DND-41 (cell line): Measurements from ENCODE around the gene CCBE1.

ENCODE experiments used
- CTCF ChIP-seq: IDR thresholded peaks from 2 replicates; pipeline ENCODE4 v1.5.1; 2012; ENCODE audit warnings: borderline replicate concordance, low read length, moderate library complexity, mild to moderate bottlenecking; ENCODE audit not compliant: poor library complexity, severe bottlenecking; ENCODE audit errors: extremely low read depth
- EZH2 ChIP-seq: IDR thresholded peaks from 3 replicates; pipeline ENCODE4 v1.6.1; 2012; ENCODE audit warnings: borderline replicate concordance, low read depth, mild to moderate bottlenecking, moderate library complexity, low read length, inconsistent platforms; ENCODE audit not compliant: severe bottlenecking

GRCh38 chr18:59535055-59535454 lies 162.2 kb downstream of the CCBE1 start:
- TF ChIP-seq CTCF (no peak), EZH2 (no peak)
